K562 (cell line): Measurements from ENCODE around the gene PRKCG. TPM values are rescaled to one million over a fixed set of nuclear protein-coding genes. Genes with fewer than 3 reads are reported as not detected.

Experiments used
- ATAC-seq: fragments of 200-7000 bp; cut with Tn5 transposase; 3 replicates; pipeline ENCODE4 v1.9.1; 2020; ENCODE audit warnings: moderate library complexity
- BruUV-seq: library from RNA; stranded (reverse); fragments of 400-500 nt; replicated peaks from 2 replicates; lab custom pipeline; 2021; lab: Mats Ljungman, UMichigan
- CTCF ChIA-PET: fragments of 300-600 bp; formaldehyde crosslinking; extraction: SDS; loops from one replicate; lab custom pipeline; 2021; ENCODE audit warnings: low intra/inter-chr PET ratio; lab: Yijun Ruan, JAX
- POLR2A ChIA-PET: fragments of 300-600, 350-650 bp; sonication (Branson Sonifier 250); formaldehyde crosslinking; extraction: SDS; loops from one replicate; lab custom pipeline; 2021; ENCODE audit warnings: antibody characterized with exemption, inconsistent platforms; lab: Yijun Ruan, JAX
- DNase-seq, 4 experiments: peaks; one replicate each; pipeline versions ENCODE4 v3.0.0 to v3.0.0-alpha.2; 2011 to 2018; ENCODE audit warnings: low spot score in 3 of 4, mixed read lengths in 3 of 4; ENCODE audit errors: extremely low read depth in 1 of 4
- FAIRE-seq: peaks from 2 replicates; lab custom pipeline; 2011; peaks lifted over from hg19 to GRCh38; lab: Jason Lieb, UNC
- H2AFZ ChIP-seq: 2 replicates; pipeline ENCODE4 v1.6.0; 2011; ENCODE audit warnings: low read depth, low read length, control low read depth, inconsistent platforms
- H3K27ac ChIP-seq: fragments of 200-600 bp; 3 replicates; pipeline ENCODE4 v1.8.0; 2011; ENCODE audit warnings: low read depth, mild to moderate bottlenecking, control low read depth, inconsistent platforms, low read length, moderate library complexity, mixed read lengths; ENCODE audit errors: extremely low read depth
- H3K27me3 ChIP-seq, 2 experiments: fragments of 300-600 bp in 1 of 2; 2 replicates in 1 of 2; 3 replicates in 1 of 2; pipeline versions ENCODE4 v1.6.0 to v1.8.0; 2011; ENCODE audit warnings: inconsistent platforms in 2 of 2, low read length in 2 of 2, mild to moderate bottlenecking in 1 of 2, mixed read lengths in 1 of 2, moderate library complexity in 1 of 2; ENCODE audit not compliant: control insufficient read depth in 2 of 2, insufficient read depth in 2 of 2
- H3K36me3 ChIP-seq: fragments of 300-600 bp; 3 replicates; pipeline ENCODE4 v1.8.0; 2011; ENCODE audit warnings: mild to moderate bottlenecking, low read length, inconsistent platforms; ENCODE audit not compliant: control insufficient read depth, insufficient read depth
- H3K4me1 ChIP-seq, 2 experiments: fragments of 200-600 bp in 1 of 2; replicated peaks in 1 of 2; 2 replicates in 1 of 2; 3 replicates in 1 of 2; pipeline versions ENCODE4 v1.5.1 to v1.8.0; 2011; ENCODE audit warnings: inconsistent platforms in 2 of 2, low read length in 2 of 2, mild to moderate bottlenecking in 1 of 2, mixed read lengths in 1 of 2, moderate library complexity in 1 of 2; ENCODE audit not compliant: control insufficient read depth in 2 of 2, insufficient read depth in 2 of 2
- H3K4me2 ChIP-seq: 2 replicates; pipeline ENCODE4 v1.6.1; 2011; ENCODE audit warnings: low read length, control low read depth, inconsistent platforms, mixed read lengths; ENCODE audit not compliant: insufficient read depth
- H3K4me3 ChIP-seq: fragments of 200-600 bp; sonication (generic), shearing (Covaris generic); 2 replicates; pipeline ENCODE4 v1.5.1; 2016; ENCODE audit warnings: control low read depth, inconsistent platforms
- H3K79me2 ChIP-seq: fragments of 200-600 bp; 3 replicates; pipeline ENCODE4 v1.8.0; 2011; ENCODE audit warnings: low read length, inconsistent platforms; ENCODE audit not compliant: control insufficient read depth, insufficient read depth
- H3K9ac ChIP-seq, 2 experiments: 2 replicates each; pipeline versions ENCODE4 v1.6.0 to v1.6.1; 2011; ENCODE audit warnings: low read depth in 2 of 2, low read length in 2 of 2, control low read depth in 1 of 2, inconsistent platforms in 1 of 2, mild to moderate bottlenecking in 1 of 2, mixed read lengths in 1 of 2; ENCODE audit not compliant: insufficient read depth in 1 of 2
- H3K9me1 ChIP-seq: one replicate; pipeline ENCODE4 v1.6.0; 2011; ENCODE audit warnings: inconsistent platforms, mild to moderate bottlenecking, low read length, moderate library complexity; ENCODE audit not compliant: control insufficient read depth, insufficient read depth
- H3K9me3 ChIP-seq: replicated peaks from 2 replicates; pipeline ENCODE4 v1.5.1; 2011; ENCODE audit warnings: low read depth, low read length, inconsistent platforms; ENCODE audit not compliant: control insufficient read depth, insufficient read depth
- H4K20me1 ChIP-seq: replicated peaks from 2 replicates; pipeline ENCODE4 v1.6.1; 2011; ENCODE audit warnings: low read length, inconsistent platforms, mixed read lengths; ENCODE audit not compliant: control insufficient read depth, insufficient read depth
- ATF1 ChIP-seq, 2 experiments: fragments of 450-650 bp in 1 of 2; IDR thresholded peaks; 2 replicates each; pipeline ENCODE4 v1.6.1; 2016; ENCODE audit warnings: missing compliant biosample characterization in 1 of 2, missing genetic modification characterization in 1 of 2
- KAT7 ChIP-seq: sonication (generic); formaldehyde crosslinking; IDR thresholded peaks from 2 replicates; pipeline ENCODE4 v1.8.0; 2022; ENCODE audit warnings: missing genetic modification reagents, mild to moderate bottlenecking, borderline replicate concordance
- KLF10 ChIP-seq: fragments of 250-450 bp; sonication (Bioruptor Pico); IDR thresholded peaks from 2 replicates; pipeline ENCODE4 v1.6.1; 2021; ENCODE audit warnings: matching md5 sums
- MCM2 ChIP-seq: fragments of 450-650 bp; IDR thresholded peaks from 2 replicates; pipeline ENCODE4 v1.6.1; 2017; ENCODE audit warnings: low read depth, mild to moderate bottlenecking
- NCOA2 ChIP-seq, 2 experiments: fragments of 450-650 bp; IDR thresholded peaks; 2 replicates each; pipeline ENCODE4 v1.6.1; 2018; ENCODE audit warnings: mild to moderate bottlenecking in 2 of 2, moderate library complexity in 1 of 2; ENCODE audit not compliant: partially characterized antibody in 2 of 2
- OTX1 ChIP-seq: fragments of 450-650 bp; formaldehyde crosslinking; IDR thresholded peaks from 2 replicates; pipeline ENCODE4 v1.4.0; 2022; ENCODE audit warnings: mild to moderate bottlenecking
- PRPF4 ChIP-seq: fragments of 200-400 bp; formaldehyde crosslinking; IDR thresholded peaks from one replicate; pipeline ENCODE4 v1.6.1; 2017; ENCODE audit warnings: low read length, low read depth, mild to moderate bottlenecking; ENCODE audit not compliant: insufficient read depth, poor library complexity, severe bottlenecking
- ZFP36 ChIP-seq: fragments of 150-350 bp; IDR thresholded peaks from 2 replicates; pipeline ENCODE4 v1.6.1; 2018; ENCODE audit warnings: low read length, low read depth; ENCODE audit not compliant: partially characterized antibody
- ZNF121 ChIP-seq: sonication (generic); formaldehyde crosslinking; conservative IDR thresholded peaks from 2 replicates; pipeline ENCODE4 v1.8.0; 2022; ENCODE audit warnings: missing genetic modification reagents
- ZNF140 ChIP-seq: fragments of 250-450 bp; sonication (Bioruptor Pico); IDR thresholded peaks from 2 replicates; pipeline ENCODE4 v1.8.0; 2021; ENCODE audit warnings: moderate library complexity, mild to moderate bottlenecking, inconsistent platforms
- WGBS: fragments of 100-300 bp; shearing (Covaris generic); methylation state at CpG from one replicate; pipeline ENCODE4 v1.1.6; 2016; ENCODE audit warnings: low coverage, mixed read lengths; ENCODE audit not compliant: insufficient coverage; ENCODE audit errors: missing lambda C conversion rate; 5-methylcytosine and 5-hydroxymethylcytosine counted together
- in situ Hi-C: fragments of 300-500 bp; cut with MboI; formaldehyde crosslinking; loops from 4 replicates; pipeline ENCODE4 v1.15.0; 2018; ENCODE audit warnings: inconsistent platforms, mixed read lengths
- intact Hi-C: fragments of 100-400 bp; cut with micrococcal nuclease; formaldehyde crosslinking; loops from 2 replicates; pipeline ENCODE4 v1.14.2; 2022
- polyA plus RNA-seq, 8 experiments: library from polyadenylated mRNA; depleted of rRNA in 4 of 8; stranded (reverse) in 5 of 8; unstranded in 3 of 8; fragments of >200 nt; fragmentation: Nextera tagmentation in 2 of 8; fragmentation: Illumina TruSeq in 1 of 8; extraction: Ambion mirVana in 2 of 8; extraction: Trizol in 1 of 8; gene quantifications; 2 replicates each; pipeline versions ENCODE4 v1.2.1 to v1.2.3, GENCODE V29; 2011 to 2014; ENCODE audit warnings: inconsistent platforms in 1 of 8, missing spikeins in 1 of 8
- total RNA-seq, 7 experiments: library from RNA; depleted of rRNA in 6 of 7; stranded (reverse); fragments of >200 nt in 6 of 7; fragmentation: Illumina TruSeq in 2 of 7; extraction: Trizol in 2 of 7; gene quantifications; 2 replicates each; pipeline versions ENCODE4 v1.2.1 to v1.2.3, GENCODE V29; 2011 to 2021; ENCODE audit warnings: low replicate concordance in 1 of 7
- TF ChIP-seq, protein P1 (sequence below): fragments of 450-650 bp; IDR thresholded peaks from 2 replicates; pipeline ENCODE4 v1.6.1; 2016

PRKCG gene
- total and polyA plus RNA-seq, 9 of the 15 experiments (the other 6 are each of a cell fraction or from before 2014, with no cell fraction given): not detected

- no peak for FAIRE-seq
- DNase-seq: no peak
- no peak for TF ChIP-seq KAT7 (CRISPR knock-in tag)
- no peak for TF ChIP-seq MCM2
- no peak for TF ChIP-seq OTX1 (CRISPR knock-in tag)
- TF ChIP-seq, protein P1, sequence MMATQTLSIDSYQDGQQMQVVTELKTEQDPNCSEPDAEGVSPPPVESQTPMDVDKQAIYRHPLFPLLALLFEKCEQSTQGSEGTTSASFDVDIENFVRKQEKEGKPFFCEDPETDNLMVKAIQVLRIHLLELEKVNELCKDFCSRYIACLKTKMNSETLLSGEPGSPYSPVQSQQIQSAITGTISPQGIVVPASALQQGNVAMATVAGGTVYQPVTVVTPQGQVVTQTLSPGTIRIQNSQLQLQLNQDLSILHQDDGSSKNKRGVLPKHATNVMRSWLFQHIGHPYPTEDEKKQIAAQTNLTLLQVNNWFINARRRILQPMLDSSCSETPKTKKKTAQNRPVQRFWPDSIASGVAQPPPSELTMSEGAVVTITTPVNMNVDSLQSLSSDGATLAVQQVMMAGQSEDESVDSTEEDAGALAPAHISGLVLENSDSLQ: 0 out of 2 replicates have a peak, but pooled peaks have one; percentile 13
- TF ChIP-seq PRPF4: no peak
- no peak for TF ChIP-seq ZNF140 (CRISPR knock-in tag)
- peak; percentile 16 for TF ChIP-seq ZFP36
- TF ChIP-seq ATF1 (CRISPR knock-in tag; IDR thresholded peaks at IDR 0.05): no peak
- no peak for TF ChIP-seq ATF1 (tag; IDR thresholded peaks at IDR 0.05)
- TF ChIP-seq ZNF121 (CRISPR knock-in tag): 0 out of 2 replicates have a peak, but pooled peaks have one; percentile 13
- no peak for TF ChIP-seq NCOA2 (IDR thresholded peaks at IDR 0.05; ENCODE audit: partially characterized antibody in 2 of 2)
- no peak for TF ChIP-seq KLF10 (CRISPR knock-in tag)
- TF ChIP-seq, all 486 proteins: peak for 3
- H4K20me1 ChIP-seq: no peaks in the 10 kb centered on the region
- ChIA-PET CTCF (no interaction called here), POLR2A (no interaction called here)
- intact Hi-C loops: no loop called here
- no peaks in the 10 kb centered on the region for H3K4me1 ChIP-seq
- H3K4me3 ChIP-seq: no peak overlapping the region
- H3K9ac ChIP-seq: no peak overlapping the region
- no peak overlapping the region for H3K4me2 ChIP-seq
- H3K27ac ChIP-seq: no peak overlapping the region
- ATAC-seq: no peak
- WGBS: 7% methylated on average over 8 of the region's 9 CpGs
- BruUV-seq: no TSS peak
- no peaks in the 10 kb centered on the region for H3K36me3 ChIP-seq
- peaks cover 18 to 27% of the 10 kb centered on the region in 2 experiments for H3K27me3 ChIP-seq
- H3K9me1 ChIP-seq: no peaks in the 10 kb centered on the region
- in situ Hi-C loops: no loop called here
- no peaks in the 10 kb centered on the region for H3K9me3 ChIP-seq
- no peak overlapping the region for H2AFZ ChIP-seq
- H3K79me2 ChIP-seq: no peaks in the 10 kb centered on the region
Observed at GRCh38 chr19:53951947-53952346, 70.0 kb downstream of the PRKCG start.
